GM11168 (cell line): ENCODE measurements around the gene IGFBP7.

ENCODE experiments used
- in situ Hi-C: fragments of 300-500 bp; cut with MboI; formaldehyde crosslinking; loops from one replicate; pipeline ENCODE4 v1.12.0; 2022; ENCODE audit warnings: low sequenced_read_pairs; ENCODE audit not compliant: unreplicated experiment

Gene IGFBP7

DNA sequence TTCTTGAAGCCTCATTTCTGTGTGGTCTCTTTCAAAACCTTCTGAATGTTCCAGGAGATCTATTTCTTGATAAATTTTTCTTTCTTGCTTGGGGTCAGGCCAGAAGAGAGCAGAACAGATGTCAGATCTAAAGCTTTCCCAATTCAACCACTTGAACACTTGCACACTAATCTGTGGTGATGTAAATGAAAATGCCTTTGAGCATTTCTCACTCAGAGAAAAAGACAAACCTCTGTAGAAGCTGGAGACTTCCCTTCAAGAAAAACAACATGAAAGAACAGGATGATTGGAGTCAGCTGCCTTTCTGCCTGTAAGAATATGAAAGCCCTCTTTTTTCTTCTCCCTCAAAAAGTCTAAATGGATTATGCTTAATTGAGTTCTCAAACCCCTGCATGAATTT is 11.2 kb downstream of the IGFBP7 start:
- in situ Hi-C loops, result no loop called here

- in situ Hi-C loops, result no loop called here
Measured at GRCh38 chr4:57098415-57098814, 11.8 kb downstream of the IGFBP7 start.

- in situ Hi-C loops, result no loop called here
Measured at GRCh38 chr4:57097711-57098110, 12.5 kb downstream of the IGFBP7 start.

DNA sequence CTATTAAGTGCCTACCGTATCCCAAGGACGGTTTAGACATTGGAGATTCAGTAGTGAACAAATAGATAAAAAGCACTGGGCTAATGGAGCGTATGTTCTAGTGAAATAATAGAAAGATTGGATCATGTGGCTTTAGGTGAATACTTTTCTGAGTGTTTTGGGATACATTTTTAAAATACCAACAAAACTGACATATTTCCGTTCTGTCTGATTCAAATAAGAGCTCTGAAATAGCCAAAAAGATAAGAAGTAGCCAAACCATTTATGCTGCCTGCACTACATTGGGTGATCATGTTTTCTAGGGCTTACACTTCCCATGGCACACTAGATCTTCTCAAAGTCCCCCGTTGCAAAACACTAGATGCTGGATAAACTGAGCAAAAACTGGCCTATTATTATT is 14.2 kb downstream of the IGFBP7 start:
- in situ Hi-C loops, result no loop called here

- in situ Hi-C loops, result no loop called here
Measured at GRCh38 chr4:57095245-57095644, 14.9 kb downstream of the IGFBP7 start.

GRCh38 chr4:57094832-57095223 is 15.4 kb downstream of the IGFBP7 start:
- in situ Hi-C loops, result no loop called here

DNA sequence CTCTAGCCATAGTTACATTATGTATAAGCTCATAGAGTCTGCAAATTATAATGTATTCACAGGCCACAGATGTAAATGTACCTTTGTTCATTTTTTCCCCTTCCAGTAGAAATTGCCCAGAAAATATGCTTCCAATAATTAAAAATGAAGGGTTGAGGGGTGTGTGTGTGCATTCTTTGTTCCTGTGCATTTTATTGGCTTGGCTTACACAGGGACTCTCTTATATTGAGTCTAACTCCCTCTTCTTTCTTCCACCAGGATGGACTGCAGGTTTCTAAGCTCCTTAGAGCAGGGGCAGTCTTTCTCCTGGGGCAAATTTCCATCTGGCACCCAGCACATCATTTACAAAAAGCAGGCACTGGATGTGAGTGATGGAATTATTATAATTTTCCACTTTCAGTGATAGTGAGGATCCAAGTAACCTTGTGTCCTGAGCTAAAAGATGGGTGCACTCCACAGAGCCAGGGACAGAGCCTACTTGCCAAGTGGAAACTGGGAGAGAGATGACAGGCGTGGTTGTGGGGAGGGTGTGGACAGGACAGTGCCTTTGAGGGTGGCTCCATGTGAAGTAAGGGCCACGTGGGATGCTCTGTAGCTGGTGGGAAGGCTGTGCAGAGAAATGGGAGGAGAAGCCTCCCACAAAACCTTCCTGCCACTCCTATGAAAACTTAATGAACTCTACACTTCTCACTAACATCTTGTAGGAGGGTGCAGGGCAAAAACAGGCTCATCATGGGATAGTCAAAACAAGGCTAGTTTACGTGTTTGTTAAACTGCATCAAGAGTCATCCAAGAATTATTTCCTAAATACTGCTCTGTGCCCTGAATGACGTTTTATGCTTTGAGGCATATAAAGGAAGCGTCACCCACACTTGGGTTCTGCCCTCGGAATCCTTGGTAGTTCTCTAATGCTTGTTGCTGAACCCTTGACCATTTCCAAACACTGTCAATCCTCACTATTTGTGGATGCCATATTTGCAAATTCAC is 16.0 kb downstream of the IGFBP7 start:
- in situ Hi-C loops, result no loop called here

GRCh38 chr4:57091657-57092162 is 18.5 kb downstream of the IGFBP7 start:
- in situ Hi-C loops, result no loop called here

GRCh38 chr4:57090079-57090478 is 20.1 kb downstream of the IGFBP7 start:
- in situ Hi-C loops, result no loop called here

- in situ Hi-C loops, result no loop called here
Measured at GRCh38 chr4:57089549-57089948, 20.6 kb downstream of the IGFBP7 start.

- in situ Hi-C loops, result no loop called here
Measured at GRCh38 chr4:57086031-57086723, 24.0 kb downstream of the IGFBP7 start.

GRCh38 chr4:57085278-57085677 is 24.9 kb downstream of the IGFBP7 start:
- in situ Hi-C loops, result no loop called here

DNA sequence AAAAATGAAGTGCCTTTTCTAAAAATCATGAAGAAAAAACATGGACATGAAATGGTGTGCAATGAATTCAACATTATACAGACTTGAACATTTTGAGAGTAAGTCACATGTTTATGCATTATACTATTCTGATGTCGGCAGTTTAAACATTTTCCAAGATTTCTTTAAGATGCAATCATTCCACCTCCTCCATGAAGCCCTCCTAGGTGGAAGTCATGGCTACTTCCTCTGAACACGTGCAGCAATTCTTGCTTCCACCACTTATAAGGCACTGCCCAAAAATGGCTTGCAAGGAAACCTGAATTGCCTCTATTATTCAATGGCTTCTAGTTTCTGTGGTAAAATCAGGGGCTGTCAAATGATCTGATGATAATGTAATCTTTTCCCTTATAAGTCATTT is 25.8 kb downstream of the IGFBP7 start:
- in situ Hi-C loops, result no loop called here

- in situ Hi-C loops, result no loop called here
Measured at GRCh38 chr4:57083090-57083489, 27.1 kb downstream of the IGFBP7 start.

DNA sequence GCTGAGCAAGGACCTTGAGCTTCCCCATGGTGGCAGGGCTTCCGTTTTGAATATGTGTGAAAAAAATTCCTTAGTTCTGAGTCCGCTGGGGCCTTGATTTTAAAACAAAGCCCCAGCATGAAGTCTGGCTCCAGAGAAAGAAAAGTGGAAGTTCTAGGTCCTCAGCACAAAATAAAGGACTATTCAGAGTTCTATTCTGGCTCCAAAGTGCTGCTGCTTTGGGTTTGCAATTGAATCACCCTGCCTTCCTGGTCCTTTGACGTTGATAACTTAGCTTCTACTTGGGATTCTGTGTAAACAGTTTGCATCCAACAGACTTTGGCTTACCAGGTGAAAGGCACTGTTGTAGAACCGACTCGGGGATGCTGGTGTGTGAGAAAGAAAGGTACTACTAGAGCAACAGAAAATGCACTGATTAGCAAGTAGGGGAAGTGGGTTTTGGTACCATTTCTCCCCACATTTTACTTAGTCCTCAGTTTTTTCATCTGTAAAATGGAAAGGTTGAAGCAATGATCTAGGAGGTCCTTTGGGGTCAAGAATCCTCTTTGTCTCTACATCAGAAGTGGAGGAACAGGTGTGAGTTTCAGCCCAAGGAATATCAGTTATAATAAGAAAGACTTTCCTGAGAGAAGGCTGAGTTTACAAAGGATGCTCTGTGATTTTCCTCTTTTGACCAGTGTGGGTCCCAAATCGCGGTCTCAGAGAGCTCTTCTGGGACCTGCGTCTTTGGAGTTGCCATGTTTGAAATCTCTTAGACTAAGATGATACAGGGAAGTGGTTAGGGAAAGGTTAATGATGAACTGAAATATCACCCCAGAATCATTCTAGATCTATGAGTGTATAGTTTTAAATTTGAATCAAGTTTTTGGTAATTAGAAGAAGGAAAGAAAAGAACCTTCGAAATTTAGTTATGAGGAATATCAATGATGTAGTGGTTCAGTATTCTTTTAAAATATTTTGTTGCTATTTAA is 28.2 kb downstream of the IGFBP7 start:
- in situ Hi-C loops, result no loop called here

- in situ Hi-C loops, result no loop called here
Measured at GRCh38 chr4:57080781-57081650, 29.2 kb downstream of the IGFBP7 start.

DNA sequence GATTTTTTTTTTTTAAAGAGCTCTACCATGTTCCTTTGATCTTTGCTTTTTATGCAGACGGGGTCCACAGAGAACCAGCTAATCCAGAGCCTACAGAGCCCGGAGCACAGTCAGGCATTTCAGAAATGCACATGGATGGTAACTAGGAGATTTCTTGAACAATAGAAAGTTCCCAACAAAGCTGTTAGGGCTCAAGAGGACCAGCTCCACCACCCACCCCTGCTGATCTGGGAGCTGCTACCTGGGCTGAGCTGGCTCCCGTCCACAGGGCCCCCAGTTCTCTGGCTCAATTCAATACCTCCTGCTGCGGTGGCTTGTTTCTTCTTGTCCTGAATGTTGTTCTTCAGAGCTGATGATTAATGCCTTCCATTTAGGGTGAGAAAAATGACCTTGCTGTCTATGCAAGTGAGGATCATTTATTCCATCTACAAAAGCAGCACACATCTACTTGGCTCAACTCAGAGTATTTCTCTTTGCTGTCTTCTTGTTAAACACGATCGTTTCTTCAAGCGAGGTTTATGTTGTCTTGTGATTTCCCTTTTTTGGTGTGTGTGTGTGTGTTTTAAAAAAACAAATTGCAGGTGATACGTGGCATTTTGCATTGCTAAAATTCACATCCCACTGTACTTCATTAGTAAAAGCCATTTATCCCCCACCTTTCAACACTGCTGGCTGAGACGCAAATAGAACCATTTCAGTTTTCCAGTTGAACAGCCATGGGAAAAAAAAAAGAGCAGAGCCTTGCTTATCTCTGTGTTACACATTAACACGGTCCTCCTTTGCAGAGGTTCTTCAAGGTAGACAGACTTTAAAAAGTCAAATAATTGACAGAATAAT is 31.3 kb downstream of the IGFBP7 start:
- in situ Hi-C loops, result no loop called here
